Epithelial cell of esophagus (primary cell): ENCODE measurements around the gene CFAP210.

Experiments
- DNase-seq: peaks from one replicate; pipeline ENCODE4 v3.0.0; 2010; ENCODE audit warnings: low read depth
- H3K4me3 ChIP-seq: 2 replicates; pipeline ENCODE4 v1.5.1; 2011; ENCODE audit warnings: mild to moderate bottlenecking, low read length, control low read depth
- TF ChIP-seq, protein P1 (sequence below): IDR thresholded peaks from 2 replicates; pipeline ENCODE4 v1.5.1; 2011; ENCODE audit warnings: low read depth, mild to moderate bottlenecking, low read length, control low read depth, inconsistent platforms; ENCODE audit not compliant: insufficient read depth; ENCODE audit errors: missing control alignments

Gene CFAP210, protein sequence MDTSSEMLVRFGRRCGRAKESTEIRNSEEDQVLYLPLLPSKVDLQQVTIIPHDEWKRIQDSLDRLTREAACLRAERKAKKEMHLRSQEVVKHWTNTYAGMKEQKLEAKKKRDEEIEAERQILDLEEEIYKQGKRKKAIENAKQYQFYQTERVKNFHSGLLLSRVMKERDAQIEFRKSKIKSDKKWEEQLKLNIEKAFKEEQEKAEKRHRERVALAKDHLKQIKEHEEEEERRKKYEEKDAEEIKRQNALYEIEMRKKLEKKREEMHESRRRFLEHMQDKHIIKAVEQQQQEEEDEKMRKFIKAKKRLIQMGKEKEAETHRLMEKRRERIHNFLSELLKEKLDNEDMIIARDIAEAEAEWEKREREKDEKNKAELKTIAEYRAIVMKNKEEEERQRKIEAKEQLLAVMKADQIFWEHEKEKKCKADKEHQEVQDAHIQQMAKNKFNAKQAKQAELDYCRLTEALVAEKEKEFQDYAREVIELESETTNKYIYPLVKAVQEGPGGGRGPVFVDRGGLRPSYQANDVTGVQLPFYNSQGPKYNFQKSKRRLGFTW

DNA sequence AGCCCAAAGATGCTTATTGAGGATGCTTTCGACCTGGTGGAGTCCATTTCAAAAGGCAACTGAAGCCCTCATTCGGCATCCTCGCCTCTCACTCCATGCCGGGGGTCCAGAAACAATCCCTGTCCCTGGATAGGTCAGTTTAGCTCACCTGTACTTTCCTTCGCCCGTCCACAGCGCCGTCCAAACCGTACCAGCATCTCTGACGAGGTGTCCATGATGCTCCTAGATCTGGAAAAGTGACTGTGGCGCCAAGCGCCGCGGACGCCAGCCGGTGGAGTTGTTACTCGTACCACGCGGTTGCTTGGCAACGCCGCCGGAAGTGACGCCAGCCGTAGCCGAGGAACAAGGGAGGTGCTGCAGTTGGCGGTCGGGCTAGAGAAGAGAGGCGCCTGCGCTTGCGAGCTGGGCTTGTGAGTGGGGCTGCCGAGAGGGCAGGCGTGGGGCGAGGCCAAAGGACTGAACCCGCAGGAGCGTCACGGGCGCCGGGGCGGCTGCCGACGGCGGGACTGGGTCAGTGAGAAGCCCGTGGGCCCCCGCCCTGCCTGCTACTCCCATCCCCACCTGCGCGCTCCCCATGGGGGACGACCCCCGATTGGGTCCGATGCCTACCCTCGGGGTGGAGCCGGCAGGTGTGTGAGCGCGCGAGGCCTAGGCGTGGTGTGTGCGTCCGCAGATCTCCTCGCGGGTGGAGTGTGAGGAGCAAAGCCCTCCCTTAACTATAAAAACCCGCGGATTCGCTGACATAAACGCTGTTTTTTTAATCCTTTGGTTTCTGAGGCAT lies at the start of gene CFAP210, which contains the start of gene PHOSPHO2:
Gene CFAP210, minus strand, starts transcription at position 293 of the 781 bp plus-strand sequence. Its CDS starts 78 bp downstream, at position 215.
Gene PHOSPHO2, plus strand, starts transcription at position 357 of the 781 bp plus-strand sequence. CDS start 6,503 bp downstream, outside the sequence.
- peak; percentile 97 for DNase-seq
- TF ChIP-seq, protein P1, sequence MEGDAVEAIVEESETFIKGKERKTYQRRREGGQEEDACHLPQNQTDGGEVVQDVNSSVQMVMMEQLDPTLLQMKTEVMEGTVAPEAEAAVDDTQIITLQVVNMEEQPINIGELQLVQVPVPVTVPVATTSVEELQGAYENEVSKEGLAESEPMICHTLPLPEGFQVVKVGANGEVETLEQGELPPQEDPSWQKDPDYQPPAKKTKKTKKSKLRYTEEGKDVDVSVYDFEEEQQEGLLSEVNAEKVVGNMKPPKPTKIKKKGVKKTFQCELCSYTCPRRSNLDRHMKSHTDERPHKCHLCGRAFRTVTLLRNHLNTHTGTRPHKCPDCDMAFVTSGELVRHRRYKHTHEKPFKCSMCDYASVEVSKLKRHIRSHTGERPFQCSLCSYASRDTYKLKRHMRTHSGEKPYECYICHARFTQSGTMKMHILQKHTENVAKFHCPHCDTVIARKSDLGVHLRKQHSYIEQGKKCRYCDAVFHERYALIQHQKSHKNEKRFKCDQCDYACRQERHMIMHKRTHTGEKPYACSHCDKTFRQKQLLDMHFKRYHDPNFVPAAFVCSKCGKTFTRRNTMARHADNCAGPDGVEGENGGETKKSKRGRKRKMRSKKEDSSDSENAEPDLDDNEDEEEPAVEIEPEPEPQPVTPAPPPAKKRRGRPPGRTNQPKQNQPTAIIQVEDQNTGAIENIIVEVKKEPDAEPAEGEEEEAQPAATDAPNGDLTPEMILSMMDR: no peak
- peak within 1 kb of the TSS; percentile 73 for H3K4me3 ChIP-seq

DNA sequence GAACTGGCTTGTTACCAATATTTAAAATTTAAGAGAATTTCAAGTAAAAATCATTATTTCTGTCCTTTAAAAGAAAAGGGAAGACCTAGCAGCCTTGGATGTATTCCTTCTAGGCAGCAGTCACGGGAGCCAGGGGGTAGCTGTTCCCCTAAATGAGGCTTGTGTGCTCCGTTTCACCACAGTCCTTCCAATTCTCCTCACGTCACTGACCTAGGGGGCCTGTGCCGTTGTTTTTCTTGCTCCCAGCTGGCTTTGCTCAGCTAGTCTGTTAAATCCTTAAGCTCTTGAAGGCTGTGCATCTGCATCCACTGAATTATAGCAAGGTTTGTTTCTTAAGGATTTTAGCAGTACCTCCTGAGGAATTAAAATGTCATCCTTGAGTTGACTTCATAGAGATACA lies 49.3 kb upstream of the CFAP210 start:
- H3K4me3 ChIP-seq: no peak overlapping the region
- TF ChIP-seq, protein P1: no peak
- DNase-seq: no peak

DNA sequence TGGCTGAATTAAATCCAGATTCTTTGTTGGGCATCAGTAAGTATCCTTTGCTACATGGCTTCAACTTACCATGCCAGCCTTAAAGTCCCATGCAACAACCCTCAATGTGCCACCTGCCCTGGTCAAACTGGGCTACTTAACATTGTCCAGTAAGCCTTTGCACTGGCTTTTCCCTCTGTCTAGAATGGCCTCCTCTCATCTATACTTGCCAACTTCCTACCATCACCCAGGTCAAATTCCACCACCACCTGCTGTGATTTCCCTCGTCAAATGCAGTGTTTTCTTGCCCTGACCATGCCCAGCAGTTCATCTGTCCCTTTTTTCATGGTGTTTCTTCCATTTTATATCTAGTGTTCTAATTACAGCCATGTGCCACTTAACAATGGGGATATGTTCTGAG lies 45.1 kb upstream of the CFAP210 start:
- TF ChIP-seq, protein P1: no peak
- H3K4me3 ChIP-seq: no peak overlapping the region
- DNase-seq: no peak

DNA sequence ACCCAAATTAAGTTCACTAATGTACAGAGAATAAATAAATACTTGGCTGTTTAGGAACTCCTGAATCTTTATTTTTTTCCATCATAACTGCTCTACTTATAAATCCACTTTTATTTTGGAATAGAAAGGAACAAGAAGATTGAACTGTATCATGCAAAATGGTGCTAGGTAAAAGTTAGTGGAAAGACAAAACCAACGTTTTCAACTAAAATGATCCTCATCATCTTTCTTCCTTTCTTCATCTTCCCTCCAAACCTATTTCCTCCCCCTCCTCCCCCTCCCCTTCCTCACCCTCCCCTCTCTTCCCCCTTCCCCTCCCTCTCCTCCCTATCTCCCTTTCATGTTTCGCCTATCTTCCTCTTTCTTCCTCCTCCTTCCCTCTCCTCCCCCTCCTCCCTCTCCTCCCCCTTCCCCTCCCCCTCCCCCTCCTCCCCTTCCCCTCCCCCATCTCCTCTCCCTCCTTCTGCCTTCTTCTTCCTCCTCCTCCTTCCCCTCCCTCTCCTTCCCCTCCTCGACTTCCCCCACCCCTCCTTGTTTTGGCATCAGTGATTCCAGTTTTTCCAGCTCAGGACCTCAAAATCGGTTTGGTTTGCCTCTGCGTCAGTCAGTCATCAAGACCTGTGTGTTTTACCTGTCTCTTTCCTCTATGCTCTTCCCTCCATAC lies 44.5 kb upstream of the CFAP210 start:
- TF ChIP-seq, protein P1: no peak
- H3K4me3 ChIP-seq: no peak overlapping the region
- no peak for DNase-seq

DNA sequence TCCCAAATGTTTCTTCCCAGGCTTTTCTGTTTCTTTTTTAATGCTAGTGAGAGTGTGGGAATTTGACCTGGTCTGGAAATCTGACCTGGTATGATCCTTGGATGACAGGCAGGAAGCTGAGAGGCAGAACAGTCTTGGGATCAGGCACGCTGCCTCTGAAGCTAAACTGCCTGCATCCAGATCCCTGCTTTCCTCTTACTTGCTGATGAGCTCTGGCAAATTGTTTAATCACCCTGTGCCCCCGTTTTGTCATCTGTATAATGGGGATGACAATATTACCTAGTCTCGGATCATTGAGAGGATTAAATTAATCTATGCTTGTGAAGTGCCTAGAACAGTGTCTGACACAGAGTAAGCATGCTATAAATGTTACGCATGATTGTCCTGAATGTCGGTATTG lies 42.7 kb upstream of the CFAP210 start:
- TF ChIP-seq, protein P1: no peak
- no peak for DNase-seq
- no peak overlapping the region for H3K4me3 ChIP-seq

DNA sequence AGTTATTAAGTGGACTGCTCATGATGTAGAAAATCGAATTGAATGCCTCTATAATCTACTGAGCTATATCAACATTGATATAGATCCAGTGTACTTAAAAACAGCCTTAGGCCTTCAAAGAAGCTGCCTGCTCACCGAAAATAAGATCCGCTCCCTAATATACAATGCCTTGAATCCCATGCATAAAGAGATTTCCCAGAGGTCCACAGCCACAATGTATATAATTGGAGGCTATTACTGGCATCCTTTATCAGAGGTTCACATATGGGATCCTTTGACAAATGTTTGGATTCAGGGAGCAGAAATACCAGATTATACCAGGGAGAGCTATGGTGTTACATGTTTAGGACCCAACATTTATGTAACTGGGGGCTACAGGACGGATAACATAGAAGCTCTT lies 41.4 kb upstream of the CFAP210 start:
- no peak for DNase-seq
- TF ChIP-seq, protein P1: no peak
- H3K4me3 ChIP-seq: no peak overlapping the region
